GM18909 (cell line): ENCODE data around the gene CALB2.

Source experiments
- ATAC-seq: cut with Tn5 transposase; IDR thresholded peaks from one replicate; pipeline ENCODE4 v1.9.1; 2021; ENCODE audit warnings: mild to moderate bottlenecking; ENCODE audit not compliant: unreplicated experiment, poor library complexity

CALB2 gene

GRCh38 chr16:71384073-71384724 is 25.7 kb downstream of the CALB2 start:
- no peak for ATAC-seq

GRCh38 chr16:71387045-71387871 is 28.7 kb downstream of the CALB2 start:
- no peak for ATAC-seq

- ATAC-seq: no peak
These were observed 30.8 kb downstream of the CALB2 start for GRCh38 chr16:71389330-71389729.

GRCh38 chr16:71396594-71396993 is 38.1 kb downstream of the CALB2 start:
- no peak for ATAC-seq

GRCh38 chr16:71399801-71400563 is 41.5 kb downstream of the CALB2 start:
- ATAC-seq: no peak

GRCh38 chr16:71402007-71402406 is 43.5 kb downstream of the CALB2 start:
- no peak for ATAC-seq

GRCh38 chr16:71402674-71403073 is 44.2 kb downstream of the CALB2 start:
- ATAC-seq: no peak

GRCh38 chr16:71404364-71404763 is 45.8 kb downstream of the CALB2 start:
- ATAC-seq: no peak

GRCh38 chr16:71406316-71406715 is 47.8 kb downstream of the CALB2 start:
- ATAC-seq: no peak

- ATAC-seq: no peak
These were observed 48.2 kb downstream of the CALB2 start for GRCh38 chr16:71406724-71407123.

- no peak for ATAC-seq
These were observed 49.2 kb downstream of the CALB2 start for GRCh38 chr16:71407731-71408130.

GRCh38 chr16:71408536-71408935 is 50.0 kb downstream of the CALB2 start:
- no peak for ATAC-seq

GRCh38 chr16:71409011-71409775 is 50.7 kb downstream of the CALB2 start:
- no peak for ATAC-seq

GRCh38 chr16:71410146-71410545 is 51.6 kb downstream of the CALB2 start:
- no peak for ATAC-seq

- peak; percentile 59 for ATAC-seq
These were observed 54.0 kb downstream of the CALB2 start for GRCh38 chr16:71412270-71413160.

- no peak for ATAC-seq
These were observed 54.8 kb downstream of the CALB2 start for GRCh38 chr16:71413341-71413740.

- no peak for ATAC-seq
These were observed 55.5 kb downstream of the CALB2 start for GRCh38 chr16:71414038-71414437.

- no peak for ATAC-seq
These were observed 63.4 kb downstream of the CALB2 start for GRCh38 chr16:71421911-71422310.

GRCh38 chr16:71423016-71423415 is 64.5 kb downstream of the CALB2 start:
- no peak for ATAC-seq
